ENCODE data around the gene NCOA5. TPM values are rescaled to one million over a fixed set of nuclear protein-coding genes. Genes with fewer than 3 reads are reported as not detected.
A peak's percentile ranks its signal among the peaks of the same experiment; 100 is the strongest.

The NCOA5 gene
- total and polyA plus RNA-seq, 7 experiments from 2014 or later, result 15.7 to 47.6 (median 39.4) TPM

- peak overlapping the region in 2 of 9 donors; percentile 40 to 49 for H3K27ac Mint-ChIP-seq
- ChIA-PET CTCF (interaction anchor here (0.6 to 3.4 kb wide), 12 partner anchors 8 to 193 kb away, joined by 3 to 32 read pairs (median 5); no protein-coding TSS in a partner anchor), POLR2A (interaction anchor here (0.6 to 0.7 kb wide), 2 partner anchors 26 to 42 kb away, joined by 3 read pairs; no protein-coding TSS in a partner anchor)
- DNase-seq (no peak), ATAC-seq (no peak)
- H3K9me3 ChIP-seq (ENCODE audit: control insufficient read depth in 2 of 3, low read length in 3 of 3), result no peaks in the 10 kb centered on the region
- H3K27me3 Mint-ChIP-seq, result peaks cover 55 to 68% (median 62%) of the 10 kb centered on the region in 5 donors
- intact Hi-C loops (cut with micrococcal nuclease), result loop anchor here in 1 of 2 donors (1.0 to 10.0 kb wide), 4 partner anchors 40 to 672 kb away; partner anchors contain the start of genes TP53RK and ZNF335
- H3K27ac ChIP-seq (ENCODE audit: low read depth, low read length), result no peak overlapping the region
- H3K4me3 ChIP-seq (ENCODE audit: low read length), result no peak overlapping the region
- peaks cover 34 to 36% of the 10 kb centered on the region in 2 donors for H3K4me1 ChIP-seq (ENCODE audit: control insufficient read depth in 2 of 2, insufficient read depth in 2 of 2, low read length in 2 of 2)
- H3K4me1 Mint-ChIP-seq, result peaks cover 41 to 70% (median 58%) of the 10 kb centered on the region in 7 donors
- peaks cover 0 to 11% (median 0%) of the 10 kb centered on the region in 5 donors for H3K36me3 Mint-ChIP-seq
- no peaks in the 10 kb centered on the region for H3K36me3 ChIP-seq (ENCODE audit: control insufficient read depth in 2 of 3, insufficient read depth in 3 of 3, low read length in 3 of 3)
- H3K4me3 Mint-ChIP-seq, result peak overlapping the region in 9 of 10 donors; percentile 24 to 86 (median 55)
- peaks cover 0 to 6% (median 0%) of the 10 kb centered on the region in 11 donors for H3K9me3 Mint-ChIP-seq
- peaks cover 15 to 16% of the 10 kb centered on the region in 2 donors for H3K27me3 ChIP-seq (ENCODE audit: control insufficient read depth in 2 of 2, insufficient read depth in 2 of 2, low read length in 2 of 2)
Measured at GRCh38 chr20:46012921-46013320, 76.8 kb downstream of the NCOA5 start.

GRCh38 chr20:46011631-46012482 is 77.9 kb downstream of the NCOA5 start:
- H3K27ac ChIP-seq (ENCODE audit: low read depth, low read length), result no peak overlapping the region
- H3K36me3 ChIP-seq (ENCODE audit: control insufficient read depth in 2 of 3, insufficient read depth in 3 of 3, low read length in 3 of 3), result no peaks in the 10 kb centered on the region
- Mint-ChIP-seq H3K4me3 (peak overlapping the region; percentile 53 to 88 (median 74)), H3K4me1 (peaks cover 47 to 81% (median 65%) of the 10 kb centered on the region in 7 donors), H3K27me3 (peaks cover 47 to 71% (median 63%) of the 10 kb centered on the region in 5 donors), H3K27ac (peak overlapping the region in 7 of 9 donors; percentile 9 to 94 (median 47)), H3K36me3 (peaks cover 0 to 11% (median 0%) of the 10 kb centered on the region in 5 donors), H3K9me3 (peaks cover 0 to 6% (median 0%) of the 10 kb centered on the region in 11 donors)
- peaks cover 37 to 41% of the 10 kb centered on the region in 2 donors for H3K4me1 ChIP-seq (ENCODE audit: control insufficient read depth in 2 of 2, insufficient read depth in 2 of 2, low read length in 2 of 2)
- no peak for DNase-seq
- H3K27me3 ChIP-seq (ENCODE audit: control insufficient read depth in 2 of 2, insufficient read depth in 2 of 2, low read length in 2 of 2), result peaks cover 15 to 16% of the 10 kb centered on the region in 2 donors
- ChIA-PET POLR2A (no interaction called here), CTCF (interaction anchor here (0.9 to 2.6 kb wide), 3 partner anchors 11 to 42 kb away, joined by 3 to 9 read pairs (median 3); no protein-coding TSS in a partner anchor)
- H3K4me3 ChIP-seq (ENCODE audit: low read length), result no peak overlapping the region
- no peaks in the 10 kb centered on the region for H3K9me3 ChIP-seq (ENCODE audit: control insufficient read depth in 2 of 3, low read length in 3 of 3)
- no peak for ATAC-seq
- intact Hi-C loops (cut with micrococcal nuclease), result loop anchor here in 1 of 2 donors (2.0 to 10.0 kb wide), 3 partner anchors 39 to 673 kb away; partner anchors contain the start of genes TP53RK and ZNF335

Other genes with a start within 250 kb of the NCOA5 start
- gene ACOT8, start 232.6 kb downstream of the NCOA5 start, total RNA-seq, result 10 to 100 TPM; 20.5 to 35.5 (median 29.2) TPM
- gene ACOT8, start 232.6 kb downstream of the NCOA5 start, polyA plus RNA-seq, result 10 to 100 TPM; 33.8 to 38.7 TPM
- gene ZSWIM3, start 232.3 kb downstream of the NCOA5 start, total RNA-seq, result 1 to 10 TPM; 1.3 to 6.8 (median 6.0) TPM
- 1 to 10 TPM; 1.2 to 3.1 TPM for gene ZSWIM3, start 232.3 kb downstream of the NCOA5 start, polyA plus RNA-seq
- gene ZSWIM1, start 208.7 kb downstream of the NCOA5 start, total RNA-seq, result 10 to 100 TPM in 2 of 5 experiments, 1 to 10 TPM in 3; 8.2 to 16.0 (median 9.8) TPM
- 10 to 100 TPM in 1 of 2 donors, 1 to 10 TPM in 1; 3.2 to 12.5 TPM for gene ZSWIM1, start 208.7 kb downstream of the NCOA5 start, polyA plus RNA-seq
- 1 to 10 TPM; 1.0 to 3.9 (median 1.2) TPM for gene SPATA25, start 202.3 kb downstream of the NCOA5 start, total RNA-seq
- gene SPATA25, start 202.3 kb downstream of the NCOA5 start, polyA plus RNA-seq, result not detected
- gene NEURL2, start 198.8 kb downstream of the NCOA5 start, total RNA-seq, result 1 to 10 TPM; 1.2 to 5.3 (median 4.0) TPM
- 1 to 10 TPM in 1 of 2 donors, under 1 TPM in 1; 0.69 to 4.0 TPM for gene NEURL2, start 198.8 kb downstream of the NCOA5 start, polyA plus RNA-seq
- 100 to 1,000 TPM in 1 of 5 experiments, 10 to 100 TPM in 4; 60.5 to 151 (median 65.1) TPM for gene CTSA, start 198.6 kb downstream of the NCOA5 start, total RNA-seq
- 10 to 100 TPM; 59.6 to 74.7 TPM for gene CTSA, start 198.6 kb downstream of the NCOA5 start, polyA plus RNA-seq
- gene PLTP, start 177.8 kb downstream of the NCOA5 start, total RNA-seq, result under 1 TPM in 4 of 5 experiments, not detected in 1; 0.31 to 0.44 (median 0.37) TPM
- not detected for gene PLTP, start 177.8 kb downstream of the NCOA5 start, polyA plus RNA-seq
- 10 to 100 TPM; 42.3 to 79.6 (median 67.0) TPM for gene PCIF1, start 155.3 kb downstream of the NCOA5 start, total RNA-seq
- 100 to 1,000 TPM in 1 of 2 donors, 10 to 100 TPM in 1; 68.7 to 130 TPM for gene PCIF1, start 155.3 kb downstream of the NCOA5 start, polyA plus RNA-seq
- 10 to 100 TPM; 39.9 to 95.2 (median 53.8) TPM for gene ZNF335, start 117.8 kb downstream of the NCOA5 start, total RNA-seq
- 10 to 100 TPM in 1 of 2 donors, 1 to 10 TPM in 1; 7.1 to 14.6 TPM for gene ZNF335, start 117.8 kb downstream of the NCOA5 start, polyA plus RNA-seq
- 10 to 100 TPM in 2 of 5 experiments, 1 to 10 TPM in 1, under 1 TPM in 2; 0.19 to 13.0 (median 1.9) TPM for gene MMP9, start 81.1 kb downstream of the NCOA5 start, total RNA-seq
- gene MMP9, start 81.1 kb downstream of the NCOA5 start, polyA plus RNA-seq, result not detected
- not detected for gene SLC12A5, start 60.7 kb downstream of the NCOA5 start, total RNA-seq
- not detected for gene SLC12A5, start 60.7 kb downstream of the NCOA5 start, polyA plus RNA-seq
- 1 to 10 TPM; 1.7 to 10.0 (median 4.0) TPM for gene CD40, start 28.4 kb upstream of the NCOA5 start, total RNA-seq
- 1 to 10 TPM; 4.0 to 5.2 TPM for gene CD40, start 28.4 kb upstream of the NCOA5 start, polyA plus RNA-seq
- gene CDH22, start 218.5 kb upstream of the NCOA5 start, total RNA-seq, result not detected
- not detected for gene CDH22, start 218.5 kb upstream of the NCOA5 start, polyA plus RNA-seq

All from naive thymus-derived CD4-positive, alpha-beta T cell (primary cell).